Endothelial cell (in vitro differentiated cells): ENCODE measurements around the gene ROCK1. TPM values are rescaled to one million over a fixed set of nuclear protein-coding genes. Genes with fewer than 3 reads are reported as not detected.
"Not testable (repeated sequence)": the region's sequence is repeated elsewhere in the genome, so short reads cannot be mapped to it uniquely, and the experiment has no call there.

Experiments used
- DNase-seq: peaks from one replicate; pipeline ENCODE4 v3.0.0; 2021; ENCODE audit warnings: low spot score
- H3K27ac Mint-ChIP-seq: one replicate; pipeline ENCODE4 v1.8.0; 2021; ENCODE audit warnings: mixed read lengths, inconsistent platforms; ENCODE audit not compliant: unreplicated experiment
- H3K27me3 Mint-ChIP-seq: one replicate; pipeline ENCODE4 v1.8.0; 2021; ENCODE audit warnings: mild to moderate bottlenecking, moderate library complexity, mixed read lengths, inconsistent platforms; ENCODE audit not compliant: unreplicated experiment
- H3K36me3 Mint-ChIP-seq: one replicate; pipeline ENCODE4 v1.8.0; 2021; ENCODE audit warnings: mild to moderate bottlenecking, low read depth, mixed read lengths, inconsistent platforms; ENCODE audit not compliant: unreplicated experiment
- H3K4me1 Mint-ChIP-seq: one replicate; pipeline ENCODE4 v1.8.0; 2021; ENCODE audit warnings: mild to moderate bottlenecking, mixed read lengths, inconsistent platforms; ENCODE audit not compliant: unreplicated experiment
- H3K4me3 Mint-ChIP-seq: one replicate; pipeline ENCODE4 v1.8.0; 2021; ENCODE audit warnings: mild to moderate bottlenecking, mixed read lengths, inconsistent platforms; ENCODE audit not compliant: unreplicated experiment
- H3K9me3 Mint-ChIP-seq: one replicate; pipeline ENCODE4 v1.8.0; 2021; ENCODE audit warnings: mixed read lengths, inconsistent platforms; ENCODE audit not compliant: unreplicated experiment
- CTCF ChIP-seq: fragments of 200-600 bp; sonication (generic); IDR thresholded peaks from one replicate; pipeline ENCODE4 v1.5.0; 2021; ENCODE audit warnings: antibody characterized with exemption; ENCODE audit not compliant: unreplicated experiment
- total RNA-seq: library from RNA; stranded (reverse); fragmentation: NEBNext Ultra II Directional; extraction: Animal tissue kit (Norgen Biotek cat#: 25700); gene quantifications from one replicate; pipeline ENCODE4 v1.2.1, GENCODE V29; 2021; ENCODE audit not compliant: unreplicated experiment

ROCK1 gene
- total RNA-seq, 1 donor from 2014 or later = 62.2 TPM

- no peak for DNase-seq
- H3K27me3 Mint-ChIP-seq = peaks cover 4% of the 10 kb centered on the region
- H3K27ac Mint-ChIP-seq = no peak overlapping the region
- H3K4me1 Mint-ChIP-seq = no peaks in the 10 kb centered on the region
- TF ChIP-seq CTCF = no peak
- H3K36me3 Mint-ChIP-seq = no peaks in the 10 kb centered on the region
- H3K9me3 Mint-ChIP-seq = no peaks in the 10 kb centered on the region
- H3K4me3 Mint-ChIP-seq = no peak overlapping the region
Observed at GRCh38 chr18:21141668-21142422, 30.2 kb upstream of the ROCK1 start.

GRCh38 chr18:21137719-21138488 lies 26.3 kb upstream of the ROCK1 start:
- not testable (repeated sequence) for H3K36me3 Mint-ChIP-seq, H3K27me3 Mint-ChIP-seq, H3K27ac Mint-ChIP-seq, H3K9me3 Mint-ChIP-seq, DNase-seq, H3K4me3 Mint-ChIP-seq, H3K4me1 Mint-ChIP-seq

GRCh38 chr18:21134895-21135294 lies 23.3 kb upstream of the ROCK1 start:
- no peak for TF ChIP-seq CTCF
- Mint-ChIP-seq H3K9me3 (no peaks in the 10 kb centered on the region), H3K27me3 (no peaks in the 10 kb centered on the region), H3K4me1 (no peaks in the 10 kb centered on the region), H3K36me3 (no peaks in the 10 kb centered on the region), H3K27ac (no peak overlapping the region), H3K4me3 (no peak overlapping the region)
- DNase-seq = no peak

- Mint-ChIP-seq H3K9me3 (no peaks in the 10 kb centered on the region), H3K27ac (no peak overlapping the region), H3K4me3 (no peak overlapping the region), H3K36me3 (no peaks in the 10 kb centered on the region), H3K27me3 (no peaks in the 10 kb centered on the region), H3K4me1 (no peaks in the 10 kb centered on the region)
- no peak for TF ChIP-seq CTCF
- DNase-seq = no peak
Observed at GRCh38 chr18:21132398-21132918, 20.8 kb upstream of the ROCK1 start.

GRCh38 chr18:21131698-21132227 lies 20.1 kb upstream of the ROCK1 start:
- no peak for TF ChIP-seq CTCF

More at GRCh38 chr18:21131698-21132227, 20.1 kb upstream of the ROCK1 start:
- Mint-ChIP-seq H3K27me3 (no peaks in the 10 kb centered on the region), H3K4me3 (no peak overlapping the region), H3K4me1 (no peaks in the 10 kb centered on the region), H3K27ac (no peak overlapping the region), H3K36me3 (no peaks in the 10 kb centered on the region), H3K9me3 (no peaks in the 10 kb centered on the region)
- DNase-seq = no peak
